Non-pigmented ciliary epithelial cell (primary cell): ENCODE results near the gene CPA5.
A peak's percentile ranks its signal among the peaks of the same experiment; 100 is the strongest.

Source experiments
- DNase-seq: peaks from one replicate; pipeline ENCODE4 v3.0.0-alpha.2; 2010; ENCODE audit warnings: low read depth

Gene CPA5

GRCh38 chr7:130379532-130379920 lies 34.9 kb downstream of the CPA5 start:
- no peak for DNase-seq

- DNase-seq, result no peak
Measured at GRCh38 chr7:130379921-130380860, 35.6 kb downstream of the CPA5 start, which contains the start of gene CPA1. CPA1 (plus strand) TSS chr7:130380494; CDS start chr7:130380521, 27 bp downstream.

- no peak for DNase-seq
Measured at GRCh38 chr7:130380861-130381455, 36.3 kb downstream of the CPA5 start.

GRCh38 chr7:130381468-130382312 lies 37.1 kb downstream of the CPA5 start:
- no peak for DNase-seq

GRCh38 chr7:130383187-130383980 lies 38.8 kb downstream of the CPA5 start:
- DNase-seq, result no peak

- no peak for DNase-seq
Measured at GRCh38 chr7:130384371-130384801, 39.8 kb downstream of the CPA5 start.

GRCh38 chr7:130384841-130385599 lies 40.4 kb downstream of the CPA5 start:
- no peak for DNase-seq

- no peak for DNase-seq
Measured at GRCh38 chr7:130385600-130386066, 41.0 kb downstream of the CPA5 start.

GRCh38 chr7:130386876-130387275 lies 42.3 kb downstream of the CPA5 start:
- DNase-seq, result no peak

GRCh38 chr7:130387306-130387627 lies 42.7 kb downstream of the CPA5 start:
- no peak for DNase-seq

- peak; percentile 96 for DNase-seq
Measured at GRCh38 chr7:130387628-130388403, 43.2 kb downstream of the CPA5 start.

GRCh38 chr7:130388671-130389070 lies 44.1 kb downstream of the CPA5 start:
- no peak for DNase-seq

- DNase-seq, result no peak
Measured at GRCh38 chr7:130390486-130390885, 45.9 kb downstream of the CPA5 start.

GRCh38 chr7:130393101-130393561 lies 48.5 kb downstream of the CPA5 start:
- DNase-seq, result no peak

GRCh38 chr7:130393841-130394411 lies 49.3 kb downstream of the CPA5 start:
- no peak for DNase-seq

GRCh38 chr7:130394421-130395195 lies 50.0 kb downstream of the CPA5 start:
- DNase-seq, result no peak

- no peak for DNase-seq
Measured at GRCh38 chr7:130395421-130395820, 50.8 kb downstream of the CPA5 start.

GRCh38 chr7:130396109-130396508 lies 51.5 kb downstream of the CPA5 start:
- no peak for DNase-seq
